ENCODE data around the gene PVALB. TPM values are rescaled to one million over a fixed set of nuclear protein-coding genes. Genes with fewer than 3 reads are reported as not detected.

Gene PVALB
- total and polyA plus RNA-seq, 10 of the 15 experiments (the other 5 are each of a cell fraction or from before 2014, with no cell fraction given), result not detected

DNA sequence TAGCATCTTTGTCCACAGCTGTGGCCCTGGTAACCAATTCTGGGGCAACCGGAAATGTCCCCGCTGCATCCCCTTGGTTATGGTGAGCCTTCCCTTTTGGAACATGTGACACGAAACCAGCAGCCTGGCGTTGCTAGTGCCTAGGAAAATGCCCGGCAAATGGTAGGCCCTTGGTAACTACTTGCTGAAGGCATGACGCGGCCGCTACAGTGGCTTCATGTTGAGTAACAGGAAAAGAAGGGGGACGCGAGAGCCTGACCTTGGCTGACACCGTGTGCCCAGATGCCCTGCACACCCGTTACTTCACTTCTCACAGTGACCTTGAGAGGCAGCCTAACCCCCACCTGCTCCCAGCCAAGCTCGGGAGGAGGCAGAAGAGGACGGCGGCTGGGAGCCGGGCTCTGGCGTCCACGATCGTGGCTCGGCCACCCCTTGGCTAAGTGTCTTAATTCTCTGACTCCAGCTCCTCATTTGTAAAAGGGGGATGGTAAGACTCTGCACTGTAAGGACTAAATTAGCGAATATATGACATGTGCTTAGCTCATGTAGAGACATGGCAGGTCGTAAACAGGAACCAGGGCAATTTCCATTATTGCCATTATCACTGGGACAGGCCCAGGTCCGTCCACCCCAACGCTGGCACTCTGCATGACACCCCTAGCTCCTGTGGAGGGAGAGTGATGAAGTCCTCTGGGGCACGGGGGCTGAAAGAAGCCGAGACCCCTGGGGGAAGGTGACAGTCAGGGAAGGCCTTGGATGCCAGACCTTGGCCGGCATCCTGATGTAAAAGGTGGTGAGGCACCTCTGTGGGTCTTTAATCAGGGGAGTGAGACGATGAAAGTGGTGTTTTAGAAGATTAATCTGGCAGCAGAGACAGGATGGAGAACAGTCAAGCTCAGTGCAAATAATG is 59.8 kb downstream of the PVALB start:
- ChIA-PET CTCF (interaction anchor here (0.6 to 3.3 kb wide), 18 partner anchors 11 to 287 kb away, joined by 3 to 24 read pairs (median 4); partner anchors contain the start of gene IFT27), POLR2A (no interaction called here)
- DNase-seq (ENCODE audit: low read depth, low spot score), result no peak

More for the DNA sequence above, 59.8 kb downstream of the PVALB start:
- no peaks in the 10 kb centered on the region for H3K36me3 ChIP-seq (ENCODE audit: control insufficient read depth in 2 of 2, insufficient read depth in 2 of 2, low read length in 1 of 2)
- no peak overlapping the region for H2AFZ ChIP-seq (ENCODE audit: control insufficient read depth, low read depth, low read length)
- no peak overlapping the region for H3K27ac ChIP-seq (ENCODE audit: control insufficient read depth, insufficient read depth)
- SMC1A ChIA-PET (ENCODE audit: uncharacterized antibody, unreplicated experiment), result interaction anchor here (1.1 to 3.3 kb wide), 2 partner anchors 17 to 221 kb away, joined by 3 to 11 read pairs; no protein-coding TSS in a partner anchor
- intact Hi-C loops (cut with micrococcal nuclease; ENCODE audit: unreplicated experiment) (loop anchor here (5.0 kb wide), 1 partner anchor 210 kb away; no protein-coding TSS in a partner anchor), in situ Hi-C loops (cut with MboI) (no loop called here)
- no peaks in the 10 kb centered on the region for H3K4me1 ChIP-seq (ENCODE audit: control insufficient read depth, insufficient read depth, low read length)
- 50% methylated on average over 28 of the region's 28 CpGs for WGBS (ENCODE audit: insufficient coverage, insufficient replicate concordance, low lambda C conversion rate, missing lambda C conversion rate)
- no peaks in the 10 kb centered on the region for H4K20me1 ChIP-seq (ENCODE audit: control insufficient read depth, insufficient read depth)
- H3K9ac ChIP-seq (ENCODE audit: control insufficient read depth, insufficient read depth, low read length), result no peak overlapping the region
- BruUV-seq (replicated peaks), result no TSS peak
- no peak for FAIRE-seq
- RAD21 ChIA-PET (ENCODE audit: unreplicated experiment), result interaction anchor here (0.9 to 1.1 kb wide), 2 partner anchors 100 to 221 kb away, joined by 3 to 4 read pairs; no protein-coding TSS in a partner anchor
- no peak overlapping the region for H3K4me2 ChIP-seq (ENCODE audit: control insufficient read depth, insufficient read depth)
- no peak overlapping the region for H3K4me3 ChIP-seq
- peaks cover 2 to 5% of the 10 kb centered on the region in 2 experiments; a peak in 2 of 4 replicates for H3K27me3 ChIP-seq (replicated peaks in 1 of 2; ENCODE audit: control insufficient read depth in 2 of 2, insufficient read depth in 2 of 2, low read length in 1 of 2)
- ATAC-seq, result no peak; the same call in 2 of the 3 replicates
- no peaks in the 10 kb centered on the region for H3K9me3 ChIP-seq (replicated peaks; ENCODE audit: control insufficient read depth, insufficient read depth, low read length)
- TF ChIP-seq CHD1 (IDR thresholded peaks at IDR 0.05; ENCODE audit: low read depth, low read length) (no peak), PRDM15 (CRISPR knock-in tag; IDR thresholded peaks at IDR 0.05) (no peak), SKIL (IDR thresholded peaks at IDR 0.05; ENCODE audit: low read depth, poor library complexity, severe bottlenecking) (no peak), CREB1 (IDR thresholded peaks at IDR 0.05; ENCODE audit: low read depth) (no peak), ZBTB11 (CRISPR knock-in tag; IDR thresholded peaks at IDR 0.05) (no peak), ZBED1 (IDR thresholded peaks at IDR 0.05; ENCODE audit: borderline replicate concordance) (no peak), YBX1 (IDR thresholded peaks at IDR 0.05) (no peak)
- TF ChIP-seq, protein P1, sequence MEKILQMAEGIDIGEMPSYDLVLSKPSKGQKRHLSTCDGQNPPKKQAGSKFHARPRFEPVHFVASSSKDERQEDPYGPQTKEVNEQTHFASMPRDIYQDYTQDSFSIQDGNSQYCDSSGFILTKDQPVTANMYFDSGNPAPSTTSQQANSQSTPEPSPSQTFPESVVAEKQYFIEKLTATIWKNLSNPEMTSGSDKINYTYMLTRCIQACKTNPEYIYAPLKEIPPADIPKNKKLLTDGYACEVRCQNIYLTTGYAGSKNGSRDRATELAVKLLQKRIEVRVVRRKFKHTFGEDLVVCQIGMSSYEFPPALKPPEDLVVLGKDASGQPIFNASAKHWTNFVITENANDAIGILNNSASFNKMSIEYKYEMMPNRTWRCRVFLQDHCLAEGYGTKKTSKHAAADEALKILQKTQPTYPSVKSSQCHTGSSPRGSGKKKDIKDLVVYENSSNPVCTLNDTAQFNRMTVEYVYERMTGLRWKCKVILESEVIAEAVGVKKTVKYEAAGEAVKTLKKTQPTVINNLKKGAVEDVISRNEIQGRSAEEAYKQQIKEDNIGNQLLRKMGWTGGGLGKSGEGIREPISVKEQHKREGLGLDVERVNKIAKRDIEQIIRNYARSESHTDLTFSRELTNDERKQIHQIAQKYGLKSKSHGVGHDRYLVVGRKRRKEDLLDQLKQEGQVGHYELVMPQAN (conservative IDR thresholded peaks at IDR 0.05), result no peak
- no peaks in the 10 kb centered on the region for H3K79me2 ChIP-seq (ENCODE audit: control insufficient read depth, insufficient read depth, low read length)

Data from GM12878 (cell line).